Measurements from ENCODE around the gene ADAMTS2. TPM values are rescaled to one million over a fixed set of nuclear protein-coding genes. Genes with fewer than 3 reads are reported as not detected.

Gene ADAMTS2
- total and polyA plus RNA-seq, 2 donors from 2014 or later, result 2.0 to 13.6 TPM

GRCh38 chr5:179227580-179228311 is 117.5 kb downstream of the ADAMTS2 start:
- no peak for FAIRE-seq
- Histone ChIP-seq H3K27ac (ENCODE audit: low read depth in 2 of 2, low read length in 2 of 2) (no peak overlapping the region), H3K9me3 (ENCODE audit: control insufficient read depth in 2 of 3, insufficient read depth in 1 of 3, low read length in 3 of 3) (peaks cover 0 to 6% (median 5%) of the 10 kb centered on the region in 3 donors), H3K36me3 (ENCODE audit: control insufficient read depth in 2 of 3, insufficient read depth in 3 of 3, low read length in 3 of 3) (no peaks in the 10 kb centered on the region), H3K4me1 (ENCODE audit: control insufficient read depth in 2 of 3, insufficient read depth in 2 of 3, low read depth in 1 of 3, low read length in 3 of 3) (no peaks in the 10 kb centered on the region), H3K27me3 (ENCODE audit: control insufficient read depth, insufficient read depth, low read length) (no peaks in the 10 kb centered on the region), H3K4me3 (ENCODE audit: low read length in 3 of 3) (no peak overlapping the region), H3K9ac (ENCODE audit: low read length in 3 of 3) (no peak overlapping the region)
- no peak for TF ChIP-seq CTCF (IDR thresholded peaks at IDR 0.05; ENCODE audit: borderline replicate concordance, extremely low read depth, insufficient read depth)
- intact Hi-C loops (cut with DNase I), result no loop called here
- DNase-seq, result peak in 3 of 5 donors; percentile 18 to 61 (median 58)

GRCh38 chr5:179227229-179227579 is 118.1 kb downstream of the ADAMTS2 start:
- Histone ChIP-seq H3K9ac (ENCODE audit: low read length in 3 of 3) (no peak overlapping the region), H3K4me1 (ENCODE audit: control insufficient read depth in 2 of 3, insufficient read depth in 2 of 3, low read depth in 1 of 3, low read length in 3 of 3) (no peaks in the 10 kb centered on the region), H3K4me3 (ENCODE audit: low read length in 3 of 3) (no peak overlapping the region), H3K27ac (ENCODE audit: low read depth in 2 of 2, low read length in 2 of 2) (no peak overlapping the region), H3K27me3 (ENCODE audit: control insufficient read depth, insufficient read depth, low read length) (no peaks in the 10 kb centered on the region), H3K36me3 (ENCODE audit: control insufficient read depth in 2 of 3, insufficient read depth in 3 of 3, low read length in 3 of 3) (no peaks in the 10 kb centered on the region), H3K9me3 (ENCODE audit: control insufficient read depth in 2 of 3, insufficient read depth in 1 of 3, low read length in 3 of 3) (peaks cover 0 to 6% (median 5%) of the 10 kb centered on the region in 3 donors)
- FAIRE-seq (no peak), DNase-seq (peak in 2 of 5 donors; percentile 43 to 45)
- intact Hi-C loops (cut with DNase I), result no loop called here
- no peak for TF ChIP-seq CTCF (IDR thresholded peaks at IDR 0.05; ENCODE audit: borderline replicate concordance, extremely low read depth, insufficient read depth)

- TF ChIP-seq CTCF (IDR thresholded peaks at IDR 0.05; ENCODE audit: borderline replicate concordance, extremely low read depth, insufficient read depth), result no peak
- Histone ChIP-seq H3K27me3 (ENCODE audit: control insufficient read depth, insufficient read depth, low read length) (no peaks in the 10 kb centered on the region), H3K27ac (ENCODE audit: low read depth in 2 of 2, low read length in 2 of 2) (no peak overlapping the region), H3K9ac (ENCODE audit: low read length in 3 of 3) (no peak overlapping the region), H3K4me1 (ENCODE audit: control insufficient read depth in 2 of 3, insufficient read depth in 2 of 3, low read depth in 1 of 3, low read length in 3 of 3) (no peaks in the 10 kb centered on the region), H3K9me3 (ENCODE audit: control insufficient read depth in 2 of 3, insufficient read depth in 1 of 3, low read length in 3 of 3) (peaks cover 0 to 6% (median 5%) of the 10 kb centered on the region in 3 donors), H3K4me3 (ENCODE audit: low read length in 3 of 3) (no peak overlapping the region), H3K36me3 (ENCODE audit: control insufficient read depth in 2 of 3, insufficient read depth in 3 of 3, low read length in 3 of 3) (no peaks in the 10 kb centered on the region)
- DNase-seq, result no peak
- FAIRE-seq, result no peak
- intact Hi-C loops (cut with DNase I), result no loop called here
Measured at GRCh38 chr5:179226696-179227095, 118.6 kb downstream of the ADAMTS2 start.

All from kidney (tissue), 14 donors.